GM13976 (cell line): Measurements from ENCODE around the gene DSCAM.

Source experiments
- DNase-seq: peaks from one replicate; pipeline ENCODE4 v3.0.0; 2012; ENCODE audit warnings: low spot score
- CTCF ChIP-seq: IDR thresholded peaks from 2 replicates; pipeline ENCODE4 v1.5.1; 2012; ENCODE audit warnings: borderline replicate concordance, mild to moderate bottlenecking; ENCODE audit not compliant: insufficient read depth; ENCODE audit errors: extremely low read depth, missing control alignments, control extremely low read depth
- in situ Hi-C: fragments of 300-500 bp; cut with MboI; formaldehyde crosslinking; loops from one replicate; pipeline ENCODE4 v1.12.0; 2022; ENCODE audit warnings: low sequenced_read_pairs, mixed read lengths, inconsistent platforms; ENCODE audit not compliant: unreplicated experiment

DSCAM gene

GRCh38 chr21:40829308-40829707, 17.6 kb downstream of the DSCAM start:
- no peak for TF ChIP-seq CTCF
- no peak for DNase-seq
- in situ Hi-C loops: no loop called here

- no peak for TF ChIP-seq CTCF
- no peak for DNase-seq
- in situ Hi-C loops: no loop called here
Measured at GRCh38 chr21:40827509-40827908, 19.4 kb downstream of the DSCAM start.

- no peak for DNase-seq
- no peak for TF ChIP-seq CTCF
- in situ Hi-C loops: no loop called here
Measured at GRCh38 chr21:40819071-40819900, 27.7 kb downstream of the DSCAM start.

- in situ Hi-C loops: no loop called here
- no peak for TF ChIP-seq CTCF
- DNase-seq: no peak
Measured at GRCh38 chr21:40813918-40814317, 33.0 kb downstream of the DSCAM start.

- in situ Hi-C loops: no loop called here
- no peak for TF ChIP-seq CTCF
- no peak for DNase-seq
Measured at GRCh38 chr21:40809673-40810197, 37.2 kb downstream of the DSCAM start.

- DNase-seq: no peak
- no peak for TF ChIP-seq CTCF
- in situ Hi-C loops: no loop called here
Measured at GRCh38 chr21:40803101-40803500, 43.9 kb downstream of the DSCAM start.
